Breast epithelium (tissue), 4 donors: ENCODE measurements around the gene S100P. TPM values are rescaled to one million over a fixed set of nuclear protein-coding genes. Genes with fewer than 3 reads are reported as not detected.
A peak's percentile ranks its signal among the peaks of the same experiment; 100 is the strongest.

Experiments used
- DNase-seq, 2 donors: peaks; one replicate each; pipeline ENCODE4 v3.0.0-alpha.2; 2019; ENCODE audit warnings: low spot score in 2 of 2
- H3K27ac ChIP-seq, 2 donors: fragments of 200-600 bp; sonication (generic) in 1 of 2; one replicate each; pipeline ENCODE4 v1.5.1; 2016 to 2019; ENCODE audit warnings: mild to moderate bottlenecking in 1 of 2
- H3K27me3 ChIP-seq, 2 donors: fragments of 200-600 bp; sonication (generic) in 1 of 2; one replicate each; pipeline versions ENCODE4 v1.5.1 to v1.6.0; 2017 to 2019; ENCODE audit warnings: control low read depth in 1 of 2, mild to moderate bottlenecking in 1 of 2
- H3K36me3 ChIP-seq: fragments of 200-600 bp; one replicate; pipeline ENCODE4 v1.5.1; 2019
- H3K4me1 ChIP-seq, 2 donors: fragments of 200-600 bp; sonication (generic); one replicate each; pipeline ENCODE4 v1.5.1; 2016 to 2019; ENCODE audit warnings: control low read depth in 1 of 2
- H3K4me3 ChIP-seq, 3 donors: fragments of 200-600 bp; sonication (generic); 1 replicate in 2 of 3; 2 replicates in 1 of 3; pipeline ENCODE4 v1.5.1; 2016 to 2019; ENCODE audit warnings: mild to moderate bottlenecking in 3 of 3, moderate library complexity in 2 of 3
- H3K9me3 ChIP-seq, 2 donors: fragments of 200-600 bp; sonication (generic) in 1 of 2; one replicate each; pipeline ENCODE4 v1.5.1; 2016 to 2019; ENCODE audit warnings: control low read depth in 1 of 2
- CTCF ChIP-seq, 3 donors: fragments of 450-650 bp; IDR thresholded peaks; one replicate each; pipeline ENCODE4 v1.5.1; 2016 to 2017; ENCODE audit warnings: antibody characterized with exemption in 3 of 3, mild to moderate bottlenecking in 3 of 3, moderate library complexity in 3 of 3
- POLR2A ChIP-seq: fragments of 450-650 bp; IDR thresholded peaks from one replicate; pipeline ENCODE4 v1.6.1; 2016; ENCODE audit warnings: antibody characterized with exemption, mild to moderate bottlenecking, moderate library complexity
- POLR2AphosphoS5 ChIP-seq, 3 donors: sonication (generic); formaldehyde crosslinking; IDR thresholded peaks; one replicate each; pipeline ENCODE4 v1.6.1; 2017; ENCODE audit warnings: antibody characterized with exemption in 3 of 3
- intact Hi-C: fragments of 100-400 bp; cut with DNase I; formaldehyde crosslinking; loops from one replicate; pipeline ENCODE4 v1.15.1; 2023; ENCODE audit warnings: low total_unique reads
- total RNA-seq, 3 donors: library from RNA; depleted of rRNA; stranded (reverse); fragments of >200 nt; gene quantifications; one replicate each; pipeline ENCODE4 v1.1.0, GENCODE V29; 2016

The S100P gene
- total RNA-seq, 3 donors from 2014 or later: 0.29 to 0.98 TPM; not detected in 1

DNA sequence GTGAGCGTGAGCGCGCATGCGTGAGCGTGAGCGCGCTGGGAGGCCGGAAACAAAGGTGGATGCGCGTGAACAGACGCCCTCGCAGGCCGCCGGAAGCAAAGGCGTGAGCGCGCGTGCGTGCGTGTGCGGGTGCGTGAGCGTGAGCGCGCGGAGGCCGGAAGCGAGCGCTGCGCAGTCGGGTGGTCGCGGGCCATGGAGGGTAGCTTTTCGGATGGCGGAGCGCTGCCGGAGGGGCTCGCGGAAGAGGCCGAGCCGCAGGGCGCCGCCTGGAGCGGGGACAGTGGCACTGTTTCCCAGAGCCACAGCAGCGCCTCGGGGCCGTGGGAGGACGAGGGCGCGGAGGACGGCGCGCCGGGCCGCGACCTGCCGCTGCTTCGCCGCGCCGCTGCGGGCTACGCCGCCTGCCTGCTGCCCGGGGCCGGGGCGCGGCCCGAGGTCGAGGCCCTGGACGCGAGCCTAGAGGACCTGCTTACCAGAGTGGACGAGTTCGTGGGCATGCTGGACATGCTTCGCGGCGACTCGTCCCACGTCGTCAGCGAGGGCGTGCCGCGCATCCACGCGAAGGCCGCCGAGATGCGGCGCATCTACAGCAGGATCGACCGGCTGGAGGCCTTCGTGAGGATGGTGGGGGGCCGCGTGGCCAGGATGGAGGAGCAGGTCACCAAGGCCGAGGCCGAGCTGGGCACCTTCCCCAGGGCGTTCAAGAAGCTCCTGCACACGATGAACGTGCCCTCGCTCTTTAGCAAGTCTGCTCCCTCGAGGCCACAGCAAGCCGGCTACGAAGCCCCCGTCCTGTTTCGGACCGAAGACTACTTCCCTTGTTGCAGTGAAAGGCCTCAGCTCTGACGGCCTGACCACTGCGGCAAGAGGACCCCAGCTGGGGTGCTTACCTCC is 22.6 kb downstream of the S100P start, which contains the start of gene BLOC1S4:
BLOC1S4 (plus strand) TSS at position 157 of the 894 bp plus-strand sequence; CDS start at position 193, 36 bp downstream.
- no peaks in the 10 kb centered on the region for H3K27me3 ChIP-seq
- peak within 1 kb of the TSS; percentile 75 to 84 (median 83) for H3K4me3 ChIP-seq
- peak; percentile 70 to 80 for DNase-seq
- H3K4me1 ChIP-seq: peaks cover 0 to 4% of the 10 kb centered on the region in 2 donors
- H3K36me3 ChIP-seq: no peaks in the 10 kb centered on the region
- no peaks in the 10 kb centered on the region for H3K9me3 ChIP-seq
- peak within 1 kb of the TSS; percentile 93 to 95 for H3K27ac ChIP-seq
- intact Hi-C loops: no loop called here
- peak in 1 of 3 donors; percentile 32 for TF ChIP-seq CTCF (IDR thresholded peaks at IDR 0.05)
- TF ChIP-seq POLR2A: peak; percentile 79
- TF ChIP-seq POLR2AphosphoS5 (IDR thresholded peaks at IDR 0.05): peak; percentile 89 to 94 (median 89)

DNA sequence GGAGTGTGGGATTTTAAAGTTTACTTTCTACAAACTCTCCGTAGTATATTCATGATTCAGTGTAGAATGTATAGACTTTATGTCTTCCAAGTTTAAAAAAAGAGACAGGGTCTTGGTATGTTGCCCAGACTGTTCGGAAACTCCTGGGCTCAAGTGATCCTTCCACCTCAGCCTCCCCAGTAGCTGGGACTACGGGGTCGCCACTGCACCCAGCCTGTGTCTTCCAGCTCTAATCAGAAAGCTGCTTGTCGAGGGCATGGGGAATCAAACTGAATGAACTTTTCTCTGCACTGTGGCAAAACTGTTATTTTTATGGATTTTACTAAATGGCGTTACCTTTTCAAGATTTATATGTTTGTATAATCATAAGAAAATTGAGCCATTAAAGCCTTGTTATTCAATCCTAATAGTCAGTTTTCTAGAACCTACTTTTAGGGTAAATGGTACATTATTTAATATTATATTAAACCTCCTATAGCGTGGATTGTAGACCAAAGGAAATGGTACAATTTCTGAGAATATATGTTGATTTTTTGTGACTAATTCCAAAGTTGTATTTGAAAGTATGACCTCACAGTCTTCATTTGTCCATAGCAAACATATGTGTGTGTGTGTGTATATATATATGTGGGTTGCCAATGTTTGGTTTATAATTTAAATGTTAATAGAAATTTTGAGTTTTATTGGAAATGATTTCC is 23.4 kb downstream of the S100P start:
- TF ChIP-seq POLR2AphosphoS5 (IDR thresholded peaks at IDR 0.05) (no peak), CTCF (IDR thresholded peaks at IDR 0.05) (no peak), POLR2A (no peak)
- DNase-seq: no peak
- no peaks in the 10 kb centered on the region for H3K9me3 ChIP-seq
- H3K27ac ChIP-seq: peak overlapping the region in 1 of 2 donors; percentile 93
- no peaks in the 10 kb centered on the region for H3K36me3 ChIP-seq
- peak overlapping the region; percentile 75 to 84 (median 83) for H3K4me3 ChIP-seq
- intact Hi-C loops: no loop called here
- H3K4me1 ChIP-seq: peaks cover 0 to 4% of the 10 kb centered on the region in 2 donors
- no peaks in the 10 kb centered on the region for H3K27me3 ChIP-seq

- Histone ChIP-seq H3K36me3 (no peaks in the 10 kb centered on the region), H3K4me3 (no peak overlapping the region), H3K27me3 (no peaks in the 10 kb centered on the region), H3K9me3 (no peaks in the 10 kb centered on the region), H3K27ac (no peak overlapping the region), H3K4me1 (peaks cover 0 to 4% of the 10 kb centered on the region in 2 donors)
- TF ChIP-seq POLR2AphosphoS5 (IDR thresholded peaks at IDR 0.05) (no peak), CTCF (IDR thresholded peaks at IDR 0.05) (no peak)
- no peak for DNase-seq
- intact Hi-C loops: no loop called here
Observed at GRCh38 chr4:6718932-6719610, 25.4 kb downstream of the S100P start.

- H3K4me1 ChIP-seq: peaks cover 0 to 7% of the 10 kb centered on the region in 2 donors
- no peaks in the 10 kb centered on the region for H3K27me3 ChIP-seq
- no peaks in the 10 kb centered on the region for H3K36me3 ChIP-seq
- no peak overlapping the region for H3K27ac ChIP-seq
- H3K4me3 ChIP-seq: no peak overlapping the region
- no peaks in the 10 kb centered on the region for H3K9me3 ChIP-seq
- DNase-seq: no peak
- intact Hi-C loops: loop anchor here (5.0 kb wide), 1 partner anchor 158 kb away; no protein-coding TSS in a partner anchor
- TF ChIP-seq CTCF (IDR thresholded peaks at IDR 0.05) (no peak), POLR2AphosphoS5 (IDR thresholded peaks at IDR 0.05) (no peak), POLR2A (no peak)
Observed at GRCh38 chr4:6719611-6720179, 26.0 kb downstream of the S100P start.
